Measurements from ENCODE around the gene INTS2. TPM values are rescaled to one million over a fixed set of nuclear protein-coding genes. Genes with fewer than 3 reads are reported as not detected.
"Not testable (repeated sequence)": the region's sequence is repeated elsewhere in the genome, so short reads cannot be mapped to it uniquely, and the experiment has no call there.

Gene INTS2
- total RNA-seq, 4 donors from 2014 or later: 3.3 to 12.0 (median 6.1) TPM

DNA sequence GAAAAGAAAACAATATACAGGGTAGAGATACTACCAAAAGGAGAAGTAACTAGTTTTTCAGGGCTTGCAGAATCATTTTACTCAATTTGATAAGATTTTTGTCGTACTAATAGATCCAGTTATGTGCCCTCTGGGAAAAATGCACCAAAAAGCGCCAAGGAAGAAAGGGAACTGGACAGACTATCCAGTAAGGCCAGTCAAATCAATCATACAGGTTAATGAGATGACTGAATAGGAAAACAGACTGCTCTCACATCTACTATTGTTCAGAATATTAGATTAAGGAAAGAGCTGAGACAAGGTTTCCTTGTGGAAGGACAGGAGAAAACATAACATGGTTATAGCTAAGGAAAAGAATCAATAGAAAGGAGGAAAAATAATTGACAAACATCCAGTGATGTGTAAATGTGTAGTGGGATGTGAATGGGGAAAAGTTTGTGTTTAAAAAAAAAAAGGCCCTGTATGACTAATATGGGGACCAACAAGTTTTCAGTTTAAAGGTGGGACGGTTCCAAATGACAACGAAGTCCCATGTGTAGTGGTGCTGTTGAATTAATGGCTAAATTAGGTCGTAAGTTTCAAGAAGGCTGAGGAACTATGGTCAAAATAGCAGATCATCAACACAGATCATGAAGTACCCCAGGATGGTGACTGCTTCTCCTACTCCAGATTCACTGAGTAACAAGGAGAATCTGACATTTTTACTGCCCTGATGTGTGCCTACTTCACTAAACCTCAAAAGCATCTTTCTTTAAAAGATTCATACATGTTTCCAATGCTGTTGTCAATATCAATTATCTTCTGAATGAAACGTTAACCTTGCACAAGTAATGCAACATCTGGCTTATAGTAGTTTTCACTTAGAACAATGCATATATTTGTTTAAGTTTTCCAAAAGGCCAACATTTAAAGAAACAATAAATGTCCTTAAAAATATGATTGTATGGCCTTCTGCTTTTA is 105.2 kb downstream of the INTS2 start:
- TF ChIP-seq, protein P1, sequence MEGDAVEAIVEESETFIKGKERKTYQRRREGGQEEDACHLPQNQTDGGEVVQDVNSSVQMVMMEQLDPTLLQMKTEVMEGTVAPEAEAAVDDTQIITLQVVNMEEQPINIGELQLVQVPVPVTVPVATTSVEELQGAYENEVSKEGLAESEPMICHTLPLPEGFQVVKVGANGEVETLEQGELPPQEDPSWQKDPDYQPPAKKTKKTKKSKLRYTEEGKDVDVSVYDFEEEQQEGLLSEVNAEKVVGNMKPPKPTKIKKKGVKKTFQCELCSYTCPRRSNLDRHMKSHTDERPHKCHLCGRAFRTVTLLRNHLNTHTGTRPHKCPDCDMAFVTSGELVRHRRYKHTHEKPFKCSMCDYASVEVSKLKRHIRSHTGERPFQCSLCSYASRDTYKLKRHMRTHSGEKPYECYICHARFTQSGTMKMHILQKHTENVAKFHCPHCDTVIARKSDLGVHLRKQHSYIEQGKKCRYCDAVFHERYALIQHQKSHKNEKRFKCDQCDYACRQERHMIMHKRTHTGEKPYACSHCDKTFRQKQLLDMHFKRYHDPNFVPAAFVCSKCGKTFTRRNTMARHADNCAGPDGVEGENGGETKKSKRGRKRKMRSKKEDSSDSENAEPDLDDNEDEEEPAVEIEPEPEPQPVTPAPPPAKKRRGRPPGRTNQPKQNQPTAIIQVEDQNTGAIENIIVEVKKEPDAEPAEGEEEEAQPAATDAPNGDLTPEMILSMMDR (IDR thresholded peaks at IDR 0.05 in 4 of 5, conservative IDR thresholded peaks at IDR 0.05 in 1 of 5): no peak
- no peak for TF ChIP-seq POLR2A (IDR thresholded peaks at IDR 0.05)
- no peaks in the 10 kb centered on the region for H3K36me3 ChIP-seq
- ATAC-seq: no peak
- H3K4me1 ChIP-seq: no peaks in the 10 kb centered on the region
- intact Hi-C loops (cut with DNase I; ENCODE audit: low total_unique reads): no loop called here
- H3K27me3 ChIP-seq: no peaks in the 10 kb centered on the region
- in situ Hi-C loops (cut with MboI; ENCODE audit: low sequenced_read_pairs in 4 of 4): no loop called here
- H3K9me3 ChIP-seq: no peaks in the 10 kb centered on the region
- no peak overlapping the region for H3K27ac ChIP-seq
- no peak for DNase-seq
- no peak overlapping the region for H3K4me3 ChIP-seq

- TF ChIP-seq POLR2A (IDR thresholded peaks at IDR 0.05): no peak
- TF ChIP-seq, protein P1 (IDR thresholded peaks at IDR 0.05 in 4 of 5, conservative IDR thresholded peaks at IDR 0.05 in 1 of 5): no peak
- DNase-seq (no peak), ATAC-seq (no peak)
- Histone ChIP-seq H3K4me1 (no peaks in the 10 kb centered on the region), H3K36me3 (no peaks in the 10 kb centered on the region), H3K27ac (no peak overlapping the region), H3K27me3 (no peaks in the 10 kb centered on the region), H3K4me3 (no peak overlapping the region), H3K9me3 (no peaks in the 10 kb centered on the region)
- in situ Hi-C loops (cut with MboI; ENCODE audit: low sequenced_read_pairs in 4 of 4): no loop called here
- intact Hi-C loops (cut with DNase I; ENCODE audit: low total_unique reads): no loop called here
These were observed 106.1 kb downstream of the INTS2 start for GRCh38 chr17:61821655-61822054.

- H3K4me1 ChIP-seq; DNase-seq; H3K36me3 ChIP-seq; H3K27me3 ChIP-seq; in situ Hi-C loops (cut with MboI; ENCODE audit: low sequenced_read_pairs in 4 of 4); H3K9me3 ChIP-seq; intact Hi-C loops (cut with DNase I; ENCODE audit: low total_unique reads); ATAC-seq; H3K27ac ChIP-seq; H3K4me3 ChIP-seq: not testable (repeated sequence)
These were observed 108.5 kb downstream of the INTS2 start for GRCh38 chr17:61819265-61819664.

DNA sequence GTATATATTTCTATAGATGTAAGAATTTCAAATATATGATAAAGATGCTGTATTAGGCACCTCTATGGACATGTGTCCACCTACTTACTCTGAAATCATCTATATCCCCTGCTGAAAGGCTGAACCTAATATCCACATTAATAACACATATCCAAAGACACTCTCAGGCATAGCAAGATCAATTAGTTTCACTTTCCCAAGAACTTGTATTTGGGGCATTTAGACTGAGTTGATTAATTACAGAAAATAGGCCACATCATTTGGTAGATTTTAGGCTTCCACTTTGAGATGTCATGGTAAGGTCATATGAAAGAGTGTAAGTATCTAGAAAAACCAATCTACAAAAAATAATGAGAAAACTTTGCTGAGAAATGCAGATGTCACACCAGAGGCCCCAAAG is 109.6 kb downstream of the INTS2 start:
- no peak for ATAC-seq
- in situ Hi-C loops (cut with MboI; ENCODE audit: low sequenced_read_pairs in 4 of 4): no loop called here
- TF ChIP-seq POLR2A (IDR thresholded peaks at IDR 0.05): no peak
- TF ChIP-seq, protein P1 (IDR thresholded peaks at IDR 0.05 in 4 of 5, conservative IDR thresholded peaks at IDR 0.05 in 1 of 5): no peak

DNA sequence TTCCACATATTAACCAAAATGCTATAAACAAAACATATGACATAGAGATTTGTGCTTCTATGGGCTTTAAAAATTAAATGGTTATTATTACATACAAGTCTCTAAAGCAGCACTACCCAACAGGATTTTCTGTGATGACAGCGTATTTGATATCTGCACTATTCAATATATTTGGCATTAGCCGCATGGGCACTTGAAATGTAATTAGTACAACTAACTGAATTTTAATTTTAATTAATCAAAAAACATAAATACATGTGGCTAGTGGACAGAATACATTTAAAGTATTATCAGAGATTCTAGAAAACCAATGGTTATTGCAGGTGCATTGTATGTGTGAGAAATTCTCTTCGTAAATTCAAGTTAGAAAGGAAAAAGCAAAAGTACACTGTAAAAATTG is 110.3 kb downstream of the INTS2 start:
- Histone ChIP-seq H3K4me3 (no peak overlapping the region), H3K27me3 (no peaks in the 10 kb centered on the region), H3K9me3 (no peaks in the 10 kb centered on the region), H3K36me3 (no peaks in the 10 kb centered on the region), H3K4me1 (no peaks in the 10 kb centered on the region), H3K27ac (no peak overlapping the region)
- DNase-seq (no peak), ATAC-seq (no peak)
- in situ Hi-C loops (cut with MboI; ENCODE audit: low sequenced_read_pairs in 4 of 4): no loop called here
- TF ChIP-seq, protein P1 (IDR thresholded peaks at IDR 0.05 in 4 of 5, conservative IDR thresholded peaks at IDR 0.05 in 1 of 5): no peak
- TF ChIP-seq POLR2A (IDR thresholded peaks at IDR 0.05): no peak
- intact Hi-C loops (cut with DNase I; ENCODE audit: low total_unique reads): no loop called here

More for the DNA sequence above, 109.6 kb downstream of the INTS2 start:
- no peak overlapping the region for H3K27ac ChIP-seq
- no peak for DNase-seq
- intact Hi-C loops (cut with DNase I; ENCODE audit: low total_unique reads): no loop called here
- no peaks in the 10 kb centered on the region for H3K27me3 ChIP-seq
- H3K4me3 ChIP-seq: no peak overlapping the region
- no peaks in the 10 kb centered on the region for H3K9me3 ChIP-seq
- no peaks in the 10 kb centered on the region for H3K4me1 ChIP-seq
- no peaks in the 10 kb centered on the region for H3K36me3 ChIP-seq

Measured in gastrocnemius medialis (tissue), 4 donors.